Mucosa of rectum (tissue), 2 donors: Measurements from ENCODE around the gene MDGA2.
"Not testable (repeated sequence)": the region's sequence is repeated elsewhere in the genome, so short reads cannot be mapped to it uniquely, and the experiment has no call there.

Source experiments
- H3K27ac ChIP-seq, 2 donors: one replicate each; pipeline ENCODE4 v1.7.0; 2013; ENCODE audit warnings: inconsistent platforms in 2 of 2, low read depth in 2 of 2, low read length in 2 of 2
- H3K27me3 ChIP-seq, 2 donors: one replicate each; pipeline ENCODE4 v1.7.0; 2013; ENCODE audit warnings: low read length in 2 of 2; ENCODE audit not compliant: control insufficient read depth in 2 of 2, insufficient read depth in 2 of 2
- H3K36me3 ChIP-seq, 2 donors: one replicate each; pipeline ENCODE4 v1.7.0; 2013; ENCODE audit warnings: low read length in 2 of 2; ENCODE audit not compliant: control insufficient read depth in 2 of 2, insufficient read depth in 2 of 2
- H3K4me1 ChIP-seq, 2 donors: one replicate each; pipeline ENCODE4 v1.7.0; 2013; ENCODE audit warnings: low read length in 2 of 2, mild to moderate bottlenecking in 1 of 2; ENCODE audit not compliant: control insufficient read depth in 2 of 2, insufficient read depth in 2 of 2
- H3K4me3 ChIP-seq, 2 donors: one replicate each; pipeline ENCODE4 v1.7.0; 2013; ENCODE audit warnings: low read length in 2 of 2
- H3K9ac ChIP-seq, 2 donors: one replicate each; pipeline ENCODE4 v1.7.0; 2013; ENCODE audit warnings: low read length in 2 of 2, low read depth in 1 of 2, mild to moderate bottlenecking in 1 of 2
- H3K9me3 ChIP-seq, 2 donors: one replicate each; pipeline ENCODE4 v1.7.0; 2013; ENCODE audit warnings: low read length in 2 of 2; ENCODE audit not compliant: control insufficient read depth in 2 of 2
- donor health status: healthy.
- donor health status: Normal muscosa, but diverticular disease.

MDGA2 gene

GRCh38 chr14:47626151-47627035 lies 49.0 kb downstream of the MDGA2 start:
- no peaks in the 10 kb centered on the region for H3K9me3 ChIP-seq
- no peak overlapping the region for H3K27ac ChIP-seq
- no peak overlapping the region for H3K4me3 ChIP-seq
- no peak overlapping the region for H3K9ac ChIP-seq
- H3K36me3 ChIP-seq = no peaks in the 10 kb centered on the region
- no peaks in the 10 kb centered on the region for H3K4me1 ChIP-seq
- H3K27me3 ChIP-seq = no peaks in the 10 kb centered on the region

GRCh38 chr14:47624126-47624525 lies 51.3 kb downstream of the MDGA2 start:
- H3K36me3 ChIP-seq, H3K4me3 ChIP-seq, H3K4me1 ChIP-seq, H3K9ac ChIP-seq, H3K27ac ChIP-seq, H3K27me3 ChIP-seq, H3K9me3 ChIP-seq: not testable (repeated sequence)

DNA sequence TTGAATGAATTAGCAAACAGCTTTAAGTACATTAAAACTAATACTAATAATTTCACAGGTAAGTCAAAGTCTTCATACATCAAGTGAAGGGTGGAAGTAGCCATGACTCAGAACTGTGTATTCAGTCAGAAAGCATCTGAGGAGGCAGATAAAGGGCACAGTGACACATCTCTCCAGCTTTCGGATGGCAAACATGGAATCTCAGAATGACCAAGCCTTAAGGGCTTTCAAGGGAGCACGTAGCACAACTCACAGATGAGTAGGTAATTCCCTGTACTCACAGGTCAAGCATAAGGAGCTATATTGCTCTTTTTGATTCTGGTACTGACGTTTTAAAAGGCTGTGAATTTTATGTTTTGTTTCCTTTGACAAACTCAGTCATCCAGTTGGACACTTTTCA lies 56.0 kb downstream of the MDGA2 start:
- Histone ChIP-seq H3K27me3 (no peaks in the 10 kb centered on the region), H3K36me3 (no peaks in the 10 kb centered on the region), H3K4me1 (no peaks in the 10 kb centered on the region), H3K4me3 (no peak overlapping the region), H3K9ac (no peak overlapping the region), H3K27ac (no peak overlapping the region), H3K9me3 (peaks cover 0 to 2% of the 10 kb centered on the region in 2 donors)

GRCh38 chr14:47606566-47606965 lies 68.8 kb downstream of the MDGA2 start:
- Histone ChIP-seq H3K27me3 (no peaks in the 10 kb centered on the region), H3K4me3 (no peak overlapping the region), H3K9me3 (no peaks in the 10 kb centered on the region), H3K9ac (no peak overlapping the region), H3K36me3 (no peaks in the 10 kb centered on the region), H3K27ac (no peak overlapping the region), H3K4me1 (no peaks in the 10 kb centered on the region)

DNA sequence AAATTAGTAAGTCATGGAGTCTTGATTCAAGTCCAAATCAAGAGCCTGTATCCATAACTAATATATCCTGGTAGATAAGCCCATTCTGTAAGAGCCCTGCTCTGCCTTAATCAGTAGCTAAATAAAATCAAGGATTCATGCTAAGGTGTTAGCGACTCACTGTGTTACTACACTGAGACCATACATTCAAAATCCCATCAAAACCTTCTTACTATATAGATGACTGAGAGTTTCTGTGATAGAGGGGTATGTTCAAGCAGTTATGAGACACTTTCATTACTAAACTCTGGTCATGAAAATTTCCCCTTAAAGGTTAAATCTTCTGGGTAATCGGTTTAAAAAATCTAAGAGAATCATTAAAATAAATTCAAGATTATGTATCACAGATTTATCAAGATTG lies 78.5 kb downstream of the MDGA2 start:
- H3K9me3 ChIP-seq = no peaks in the 10 kb centered on the region
- no peak overlapping the region for H3K27ac ChIP-seq
- no peak overlapping the region for H3K9ac ChIP-seq
- H3K27me3 ChIP-seq = no peaks in the 10 kb centered on the region
- no peaks in the 10 kb centered on the region for H3K36me3 ChIP-seq
- no peaks in the 10 kb centered on the region for H3K4me1 ChIP-seq
- H3K4me3 ChIP-seq = no peak overlapping the region

DNA sequence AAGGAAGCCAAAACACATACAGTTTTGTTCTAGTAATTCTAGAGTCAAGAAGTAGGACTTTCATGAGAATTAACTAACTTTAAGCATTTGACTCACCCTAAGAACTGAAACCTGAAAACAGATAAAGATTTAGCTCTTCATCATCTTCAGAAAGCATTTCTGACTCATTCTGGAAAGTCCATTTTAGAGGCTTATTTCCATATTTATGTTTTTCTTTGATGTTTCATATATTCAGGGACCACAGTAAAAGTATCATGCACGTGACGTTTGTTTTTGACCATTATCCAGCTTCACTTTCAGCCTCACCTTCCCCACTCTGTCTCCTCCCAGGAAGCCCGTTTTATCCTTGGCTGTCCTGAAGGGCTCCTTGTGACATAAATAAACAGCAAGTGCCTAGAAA lies 79.2 kb downstream of the MDGA2 start:
- Histone ChIP-seq H3K9me3 (no peaks in the 10 kb centered on the region), H3K9ac (no peak overlapping the region), H3K4me1 (no peaks in the 10 kb centered on the region), H3K36me3 (no peaks in the 10 kb centered on the region), H3K4me3 (no peak overlapping the region), H3K27ac (no peak overlapping the region), H3K27me3 (no peaks in the 10 kb centered on the region)

- no peaks in the 10 kb centered on the region for H3K9me3 ChIP-seq
- H3K27ac ChIP-seq = no peak overlapping the region
- H3K27me3 ChIP-seq = no peaks in the 10 kb centered on the region
- H3K36me3 ChIP-seq = no peaks in the 10 kb centered on the region
- no peaks in the 10 kb centered on the region for H3K4me1 ChIP-seq
- H3K4me3 ChIP-seq = no peak overlapping the region
- no peak overlapping the region for H3K9ac ChIP-seq
These were observed 79.9 kb downstream of the MDGA2 start for GRCh38 chr14:47595552-47595951.

GRCh38 chr14:47590767-47591495 lies 84.5 kb downstream of the MDGA2 start:
- H3K27ac ChIP-seq = no peak overlapping the region
- peaks cover 0 to 2% of the 10 kb centered on the region in 2 donors for H3K9me3 ChIP-seq
- H3K4me1 ChIP-seq = no peaks in the 10 kb centered on the region
- H3K4me3 ChIP-seq = no peak overlapping the region
- H3K9ac ChIP-seq = no peak overlapping the region
- no peaks in the 10 kb centered on the region for H3K36me3 ChIP-seq
- no peaks in the 10 kb centered on the region for H3K27me3 ChIP-seq

DNA sequence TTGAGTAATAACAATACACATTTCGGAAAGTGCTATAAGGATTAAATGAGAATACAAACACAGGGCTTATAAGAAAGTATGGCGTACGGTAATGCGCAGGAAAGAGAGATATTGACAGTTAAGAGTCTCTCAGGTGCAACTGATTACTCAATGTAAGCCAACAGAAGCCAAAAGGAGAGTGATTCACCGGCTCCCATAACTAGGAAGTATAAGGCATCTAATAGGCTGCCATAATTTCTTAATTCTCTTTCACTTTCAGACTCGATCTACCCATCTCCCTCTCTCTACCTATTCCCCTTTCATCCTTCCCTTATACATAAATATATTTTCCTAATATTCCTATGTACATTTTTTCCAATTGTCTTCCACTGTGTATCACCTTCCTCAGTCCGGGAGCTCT lies 90.0 kb downstream of the MDGA2 start:
- Histone ChIP-seq H3K36me3 (no peaks in the 10 kb centered on the region), H3K4me3 (no peak overlapping the region), H3K27me3 (no peaks in the 10 kb centered on the region), H3K9ac (no peak overlapping the region), H3K4me1 (no peaks in the 10 kb centered on the region), H3K27ac (no peak overlapping the region), H3K9me3 (peaks cover 0 to 2% of the 10 kb centered on the region in 2 donors)

GRCh38 chr14:47567273-47567672 lies 108.1 kb downstream of the MDGA2 start:
- no peak overlapping the region for H3K4me3 ChIP-seq
- no peak overlapping the region for H3K27ac ChIP-seq
- H3K9ac ChIP-seq = no peak overlapping the region
- H3K27me3 ChIP-seq = no peaks in the 10 kb centered on the region
- no peaks in the 10 kb centered on the region for H3K4me1 ChIP-seq
- peaks cover 0 to 4% of the 10 kb centered on the region in 2 donors for H3K9me3 ChIP-seq
- H3K36me3 ChIP-seq = no peaks in the 10 kb centered on the region
